ENCODE data around the gene ABCA13.

The ABCA13 gene

GRCh38 chr7:48307041-48307714 is 135.9 kb downstream of the ABCA13 start:
- DNase-seq = no peak

- DNase-seq = no peak
Measured at GRCh38 chr7:48309720-48310119, 138.5 kb downstream of the ABCA13 start.

GRCh38 chr7:48311464-48312100 is 140.3 kb downstream of the ABCA13 start:
- DNase-seq = no peak

- no peak for DNase-seq
Measured at GRCh38 chr7:48312151-48312550, 140.9 kb downstream of the ABCA13 start.

- DNase-seq = no peak
Measured at GRCh38 chr7:48316768-48317167, 145.5 kb downstream of the ABCA13 start.

- no peak for DNase-seq
Measured at GRCh38 chr7:48317360-48317759, 146.1 kb downstream of the ABCA13 start.

- no peak for DNase-seq
Measured at GRCh38 chr7:48321319-48322010, 150.2 kb downstream of the ABCA13 start.

- no peak for DNase-seq
Measured at GRCh38 chr7:48337012-48337621, 165.9 kb downstream of the ABCA13 start.

GRCh38 chr7:48337781-48338180 is 166.5 kb downstream of the ABCA13 start:
- DNase-seq = no peak

GRCh38 chr7:48347230-48347825 is 176.1 kb downstream of the ABCA13 start:
- no peak for DNase-seq

GRCh38 chr7:48350515-48350914 is 179.3 kb downstream of the ABCA13 start:
- DNase-seq = no peak

GRCh38 chr7:48351900-48352299 is 180.6 kb downstream of the ABCA13 start:
- DNase-seq = no peak

- no peak for DNase-seq
Measured at GRCh38 chr7:48355346-48355745, 184.1 kb downstream of the ABCA13 start.

- no peak for DNase-seq
Measured at GRCh38 chr7:48360574-48360973, 189.3 kb downstream of the ABCA13 start.

- DNase-seq = no peak
Measured at GRCh38 chr7:48363174-48363573, 191.9 kb downstream of the ABCA13 start.

- no peak for DNase-seq
Measured at GRCh38 chr7:48365010-48365409, 193.8 kb downstream of the ABCA13 start.

- DNase-seq = no peak
Measured at GRCh38 chr7:48366096-48366495, 194.8 kb downstream of the ABCA13 start.

GRCh38 chr7:48376263-48376662 is 205.0 kb downstream of the ABCA13 start:
- DNase-seq = no peak

GRCh38 chr7:48380921-48381320 is 209.7 kb downstream of the ABCA13 start:
- no peak for DNase-seq

GRCh38 chr7:48381571-48381970 is 210.3 kb downstream of the ABCA13 start:
- no peak for DNase-seq

- no peak for DNase-seq
Measured at GRCh38 chr7:48384180-48384752, 213.0 kb downstream of the ABCA13 start.

GRCh38 chr7:48387932-48388331 is 216.7 kb downstream of the ABCA13 start:
- no peak for DNase-seq

- no peak for DNase-seq
Measured at GRCh38 chr7:48388911-48389310, 217.7 kb downstream of the ABCA13 start.

Measured in activated naive CD4-positive, alpha-beta T cell treated with anti-CD3 and anti-CD28 coated beads, Interleukin-2, amount 50 U/mL, for 16 hours (primary cell).